ENCODE results near the gene KPTN. TPM values are rescaled to one million over a fixed set of nuclear protein-coding genes. Genes with fewer than 3 reads are reported as not detected.

KPTN gene
- total RNA-seq, 1 experiment from 2014 or later, result 17.6 TPM

DNA sequence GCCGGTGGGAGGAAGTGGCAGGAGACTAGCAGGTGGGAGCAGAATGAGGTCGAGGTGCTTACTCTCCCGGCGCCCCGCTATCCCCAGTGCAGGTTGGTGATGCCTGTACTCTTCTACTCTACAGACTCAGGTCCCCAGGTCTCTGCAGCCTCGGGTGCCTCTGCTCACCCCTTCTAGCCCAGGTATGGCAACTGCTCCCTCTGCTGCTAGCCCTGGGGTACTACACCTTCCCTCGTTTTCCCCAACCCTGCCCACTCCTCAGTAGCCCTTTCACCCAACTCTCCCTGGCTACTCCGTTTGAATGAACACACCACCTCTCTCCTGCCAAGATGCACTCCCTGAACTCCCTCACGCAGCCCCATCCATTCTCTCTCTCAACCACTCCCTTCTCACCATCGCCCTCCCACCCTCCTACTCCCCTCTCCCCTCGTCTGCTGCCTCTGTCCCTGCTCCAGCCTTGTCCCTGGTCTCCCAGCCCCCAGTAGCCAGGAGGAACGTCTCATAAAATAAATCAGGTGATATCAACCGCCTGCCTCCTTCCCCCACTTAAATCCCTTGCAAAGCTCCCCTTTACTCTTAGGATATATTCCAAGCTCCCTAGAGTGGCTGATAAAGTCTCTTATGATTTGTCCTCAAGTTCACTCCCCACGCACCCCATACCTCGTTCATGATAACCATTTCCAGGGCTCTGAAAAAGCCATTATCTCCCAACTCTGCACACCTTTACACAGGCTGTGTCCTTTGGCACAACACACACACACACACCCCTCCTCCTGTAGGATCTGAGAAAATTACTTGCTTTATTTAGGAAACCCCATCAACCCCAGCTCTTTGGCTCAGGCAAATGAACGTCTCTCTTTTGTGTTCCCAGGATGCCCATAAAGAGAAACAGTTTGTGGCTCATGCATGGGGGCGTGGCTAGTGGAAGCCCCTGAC lies 56.5 kb downstream of the KPTN start:
- ChIA-PET POLR2A (interaction anchor here (0.6 to 1.5 kb wide), 7 partner anchors 36 to 318 kb away, joined by 3 to 7 read pairs (median 4); partner anchors contain the start of genes DHX34 and NOP53), CTCF (interaction anchor here (0.5 to 2.4 kb wide), 40 partner anchors 9 to 860 kb away, joined by 3 to 17 read pairs (median 3); partner anchors contain the start of gene DHX34)
- BruUV-seq (replicated peaks), result no TSS peak
- peak; percentile 88 for TF ChIP-seq CTCF (IDR thresholded peaks at IDR 0.05; ENCODE audit: unreplicated experiment)
- no peak overlapping the region for H3K27ac Mint-ChIP-seq (ENCODE audit: low read depth, unreplicated experiment)
- no peaks in the 10 kb centered on the region for H3K36me3 Mint-ChIP-seq (ENCODE audit: insufficient read depth, unreplicated experiment)
- H3K4me3 Mint-ChIP-seq (ENCODE audit: unreplicated experiment), result no peak overlapping the region
- H3K4me1 Mint-ChIP-seq (ENCODE audit: insufficient read depth, unreplicated experiment), result peaks cover under 1% of the 10 kb centered on the region
- intact Hi-C loops (cut with micrococcal nuclease), result loop anchor here (1.0 kb wide), 2 partner anchors 131 to 143 kb away; no protein-coding TSS in a partner anchor
- DNase-seq (ENCODE audit: unreplicated experiment), result peak; percentile 74
- no peaks in the 10 kb centered on the region for H3K9me3 Mint-ChIP-seq (ENCODE audit: unreplicated experiment)
- peaks cover 15% of the 10 kb centered on the region for H3K27me3 Mint-ChIP-seq (ENCODE audit: insufficient read depth, unreplicated experiment)

Other genes starting within 250 kb of the KPTN start
- gene CCDC9, start 227.7 kb downstream of the KPTN start, total RNA-seq (2022), result 35.0 and 39.0 TPM in 2 replicates
- gene INAFM1, start 209.3 kb downstream of the KPTN start, total RNA-seq (2022), result 15.0 and 16.8 TPM in 2 replicates
- gene C5AR1, start 174.4 kb downstream of the KPTN start, total RNA-seq (2022), result 1.9 and 4.7 TPM in 2 replicates
- 2.4 and 2.8 TPM in 2 replicates for gene C5AR2, start 152.0 kb downstream of the KPTN start, total RNA-seq (2022)
- gene DHX34, start 134.9 kb downstream of the KPTN start, total RNA-seq (2022), result 27.6 and 34.7 TPM in 2 replicates
- 6.6 and 11.2 TPM in 2 replicates for gene MEIS3, start 64.7 kb downstream of the KPTN start, total RNA-seq (2022)
- 0.54 TPM in 1 of 2 replicates, not detected in the other for gene SLC8A2, start 12.3 kb downstream of the KPTN start, total RNA-seq (2022)
- 72.1 and 73.2 TPM in 2 replicates for gene NAPA, start 30.8 kb upstream of the KPTN start, total RNA-seq (2022)
- not detected in 2 replicates for gene ZNF541, start 88.9 kb upstream of the KPTN start, total RNA-seq (2022)
- 13.1 and 16.8 TPM in 2 replicates for gene BICRA, start 124.9 kb upstream of the KPTN start, total RNA-seq (2022)
- gene EHD2, start 229.2 kb upstream of the KPTN start, total RNA-seq (2022), result 88.8 and 104 TPM in 2 replicates